ENCODE results near the gene CAMTA1.

GRCh38 chr1:6996866-6997265 is 211.6 kb downstream of the CAMTA1 start:
- TF ChIP-seq, protein P1, sequence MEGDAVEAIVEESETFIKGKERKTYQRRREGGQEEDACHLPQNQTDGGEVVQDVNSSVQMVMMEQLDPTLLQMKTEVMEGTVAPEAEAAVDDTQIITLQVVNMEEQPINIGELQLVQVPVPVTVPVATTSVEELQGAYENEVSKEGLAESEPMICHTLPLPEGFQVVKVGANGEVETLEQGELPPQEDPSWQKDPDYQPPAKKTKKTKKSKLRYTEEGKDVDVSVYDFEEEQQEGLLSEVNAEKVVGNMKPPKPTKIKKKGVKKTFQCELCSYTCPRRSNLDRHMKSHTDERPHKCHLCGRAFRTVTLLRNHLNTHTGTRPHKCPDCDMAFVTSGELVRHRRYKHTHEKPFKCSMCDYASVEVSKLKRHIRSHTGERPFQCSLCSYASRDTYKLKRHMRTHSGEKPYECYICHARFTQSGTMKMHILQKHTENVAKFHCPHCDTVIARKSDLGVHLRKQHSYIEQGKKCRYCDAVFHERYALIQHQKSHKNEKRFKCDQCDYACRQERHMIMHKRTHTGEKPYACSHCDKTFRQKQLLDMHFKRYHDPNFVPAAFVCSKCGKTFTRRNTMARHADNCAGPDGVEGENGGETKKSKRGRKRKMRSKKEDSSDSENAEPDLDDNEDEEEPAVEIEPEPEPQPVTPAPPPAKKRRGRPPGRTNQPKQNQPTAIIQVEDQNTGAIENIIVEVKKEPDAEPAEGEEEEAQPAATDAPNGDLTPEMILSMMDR (conservative IDR thresholded peaks at IDR 0.05; ENCODE audit: low read length): no peak
- TF ChIP-seq EZH2phosphoT487 (IDR thresholded peaks at IDR 0.05; ENCODE audit: borderline replicate concordance, low read depth, low read length): no peak
